GM23338 (cell line): Measurements from ENCODE around the gene TMEM37. TPM values are rescaled to one million over a fixed set of nuclear protein-coding genes. Genes with fewer than 3 reads are reported as not detected.

Experiments used
- ATAC-seq: fragments of 200-7000 bp; cut with Tn5 transposase; 3 replicates; pipeline ENCODE4 v1.9.1; 2020
- DNase-seq: peaks from one replicate; pipeline ENCODE4 v3.0.0-alpha.2; 2015; ENCODE audit warnings: low spot score
- H2AFZ ChIP-seq: fragments of 200-600 bp; sonication (generic); 2 replicates; pipeline ENCODE4 v1.8.0; 2016; ENCODE audit warnings: antibody characterized with exemption, mild to moderate bottlenecking, moderate library complexity
- H3F3A ChIP-seq: fragments of 200-600 bp; sonication (generic); replicated peaks from 2 replicates; pipeline ENCODE4 v1.8.0; 2017; ENCODE audit warnings: antibody characterized with exemption, mixed run types, low read depth
- H3K27ac ChIP-seq: fragments of 200-600 bp; sonication (generic); 2 replicates; pipeline ENCODE4 v1.6.1; 2016; ENCODE audit warnings: low read depth
- H3K27me3 ChIP-seq: fragments of 200-600 bp; sonication (generic); 2 replicates; pipeline ENCODE4 v1.8.0; 2016; ENCODE audit warnings: mild to moderate bottlenecking, mixed run types, moderate library complexity; ENCODE audit not compliant: insufficient read depth
- H3K36me3 ChIP-seq: fragments of 200-600 bp; sonication (generic); 2 replicates; pipeline ENCODE4 v1.8.0; 2016; ENCODE audit warnings: mild to moderate bottlenecking; ENCODE audit not compliant: insufficient read depth
- H3K4me1 ChIP-seq: fragments of 200-600 bp; sonication (generic); 2 replicates; pipeline ENCODE4 v1.8.0; 2016; ENCODE audit warnings: mild to moderate bottlenecking, moderate library complexity; ENCODE audit not compliant: insufficient read depth
- H3K4me2 ChIP-seq: fragments of 200-600 bp; sonication (generic); 2 replicates; pipeline ENCODE4 v1.7.1; 2017; ENCODE audit warnings: mixed run types
- H3K4me3 ChIP-seq: fragments of 200-600 bp; sonication (generic); 2 replicates; pipeline ENCODE4 v1.6.1; 2016; ENCODE audit warnings: mixed run types
- H3K79me2 ChIP-seq: fragments of 200-600 bp; sonication (generic); replicated peaks from 2 replicates; pipeline ENCODE4 v1.8.0; 2017; ENCODE audit warnings: mild to moderate bottlenecking; ENCODE audit not compliant: insufficient read depth
- H3K9me2 ChIP-seq: fragments of 200-600 bp; sonication (generic); 2 replicates; pipeline ENCODE4 v1.8.0; 2017; ENCODE audit not compliant: insufficient read depth
- H4K20me1 ChIP-seq: fragments of 200-600 bp; sonication (generic); replicated peaks from 2 replicates; pipeline ENCODE4 v1.8.0; 2017; ENCODE audit warnings: mild to moderate bottlenecking; ENCODE audit not compliant: insufficient read depth
- H3K27ac Mint-ChIP-seq: 2 replicates; pipeline ENCODE4 v1.8.0; 2020; ENCODE audit warnings: inconsistent platforms, mild to moderate bottlenecking, moderate library complexity, mixed read lengths
- H3K27me3 Mint-ChIP-seq: 3 replicates; pipeline ENCODE4 v1.8.0; 2022; ENCODE audit warnings: low read depth, mild to moderate bottlenecking, moderate library complexity, mixed read lengths, inconsistent platforms; ENCODE audit not compliant: insufficient read depth, poor library complexity
- H3K36me3 Mint-ChIP-seq: 3 replicates; pipeline ENCODE4 v1.8.0; 2021; ENCODE audit warnings: low read depth, mild to moderate bottlenecking, inconsistent platforms, moderate library complexity, mixed read lengths
- H3K4me1 Mint-ChIP-seq: 3 replicates; pipeline ENCODE4 v1.8.0; 2020; ENCODE audit warnings: mild to moderate bottlenecking, inconsistent platforms, mixed read lengths
- H3K4me3 Mint-ChIP-seq: 3 replicates; pipeline ENCODE4 v1.8.0; 2021; ENCODE audit warnings: moderate library complexity, mild to moderate bottlenecking, inconsistent platforms, mixed read lengths
- H3K9me3 Mint-ChIP-seq: 3 replicates; pipeline ENCODE4 v1.8.0; 2020; ENCODE audit warnings: moderate library complexity, mild to moderate bottlenecking, inconsistent platforms, mixed read lengths
- CREB1 ChIP-seq: fragments of 250-450 bp; sonication (Bioruptor Pico); IDR thresholded peaks from 2 replicates; pipeline ENCODE4 v1.5.0; 2020; ENCODE audit warnings: low read depth, mild to moderate bottlenecking, moderate library complexity
- EZH2 ChIP-seq: fragments of 200-600 bp; sonication (generic); IDR thresholded peaks from one replicate; pipeline ENCODE4 v1.8.0; 2017; ENCODE audit warnings: antibody characterized with exemption, mild to moderate bottlenecking, low read depth; ENCODE audit not compliant: unreplicated experiment
- EZH2phosphoT487 ChIP-seq: fragments of 200-600 bp; sonication (generic); IDR thresholded peaks from one replicate; pipeline ENCODE4 v1.8.1; 2018; ENCODE audit warnings: antibody characterized with exemption; ENCODE audit not compliant: unreplicated experiment
- POLR2AphosphoS5 ChIP-seq: IDR thresholded peaks from 2 replicates; pipeline ENCODE4 v1.6.1; 2016; ENCODE audit warnings: antibody characterized with exemption, low read depth
- REST ChIP-seq: IDR thresholded peaks from one replicate; pipeline ENCODE4 v1.6.1; 2018; ENCODE audit warnings: antibody characterized with exemption; ENCODE audit not compliant: unreplicated experiment
- ZNF331 ChIP-seq: fragments of 250-450 bp; sonication (Bioruptor Pico); IDR thresholded peaks from 2 replicates; pipeline ENCODE4 v1.5.0; 2020; ENCODE audit warnings: low read depth, mild to moderate bottlenecking, moderate library complexity
- ZNF462 ChIP-seq: fragments of 250-450 bp; sonication (Bioruptor Pico); IDR thresholded peaks from 2 replicates; pipeline ENCODE4 v1.5.0; 2020; ENCODE audit warnings: mild to moderate bottlenecking, moderate library complexity
- polyA plus RNA-seq: library from polyadenylated mRNA; unstranded; fragments of >200 nt; fragmentation: Nextera tagmentation; extraction: Ambion mirVana; gene quantifications from 2 replicates; pipeline ENCODE4 v1.2.1, GENCODE V29; 2016
- total RNA-seq: library from RNA; depleted of rRNA; stranded (reverse); fragments of >200 nt; shearing (Covaris generic); gene quantifications from 2 replicates; pipeline ENCODE4 v1.2.3, GENCODE V29; 2014

TMEM37 gene
- total and polyA plus RNA-seq, 2 experiments from 2014 or later = 8.6 to 8.8 TPM

GRCh38 chr2:119424284-119425118, 7.2 kb upstream of the TMEM37 start:
- no peak for ATAC-seq
- Histone ChIP-seq H3K27me3 (0 out of 2 replicates have a peak, but pooled peaks cover 3% of the 10 kb centered on the region), H3K9me2 (no peaks in the 10 kb centered on the region), H3F3A (no peaks in the 10 kb centered on the region), H3K36me3 (no peaks in the 10 kb centered on the region; the same call in 1 of the 2 replicates), H3K27ac (no peak overlapping the region), H4K20me1 (no peaks in the 10 kb centered on the region), H3K79me2 (no peaks in the 10 kb centered on the region), H3K4me2 (no peak overlapping the region), H3K4me3 (no peak overlapping the region), H3K4me1 (peaks cover 12% of the 10 kb centered on the region), H2AFZ (no peak overlapping the region)
- TF ChIP-seq ZNF462 (CRISPR knock-in tag) (no peak), ZNF331 (no peak)
- no peak overlapping the region for H3K4me3 Mint-ChIP-seq
- peaks cover 21% of the 10 kb centered on the region for H3K4me1 Mint-ChIP-seq
- peaks cover 8% of the 10 kb centered on the region; the same call in 1 of the 3 replicates for H3K36me3 Mint-ChIP-seq
- H3K27ac Mint-ChIP-seq = no peak overlapping the region
- peaks cover 24% of the 10 kb centered on the region for H3K9me3 Mint-ChIP-seq
- no peak for DNase-seq
- peaks cover 7% of the 10 kb centered on the region for H3K27me3 Mint-ChIP-seq

GRCh38 chr2:119425119-119425405, 6.6 kb upstream of the TMEM37 start:
- Histone ChIP-seq H3K79me2 (no peaks in the 10 kb centered on the region), H3K4me1 (peaks cover 13% of the 10 kb centered on the region), H3K36me3 (no peaks in the 10 kb centered on the region; the same call in 1 of the 2 replicates), H3K9me2 (no peaks in the 10 kb centered on the region), H3K27me3 (0 out of 2 replicates have a peak, but pooled peaks cover 3% of the 10 kb centered on the region), H3K4me3 (no peak overlapping the region), H2AFZ (no peak overlapping the region), H4K20me1 (no peaks in the 10 kb centered on the region), H3K27ac (no peak overlapping the region), H3K4me2 (no peak overlapping the region), H3F3A (no peaks in the 10 kb centered on the region)
- H3K36me3 Mint-ChIP-seq = peaks cover 8% of the 10 kb centered on the region; the same call in 1 of the 3 replicates
- peaks cover 19% of the 10 kb centered on the region for H3K9me3 Mint-ChIP-seq
- peaks cover 7% of the 10 kb centered on the region for H3K27me3 Mint-ChIP-seq
- TF ChIP-seq CREB1 (no peak), ZNF331 (no peak), EZH2 (no peak), POLR2AphosphoS5 (no peak), REST (no peak), EZH2phosphoT487 (no peak)
- ATAC-seq (no peak), DNase-seq (no peak)
- peaks cover 25% of the 10 kb centered on the region for H3K4me1 Mint-ChIP-seq
- H3K27ac Mint-ChIP-seq = no peak overlapping the region
- no peak overlapping the region for H3K4me3 Mint-ChIP-seq
